ENCODE measurements around the gene DNM1. TPM values are rescaled to one million over a fixed set of nuclear protein-coding genes. Genes with fewer than 3 reads are reported as not detected.
"Not testable (repeated sequence)": the region's sequence is repeated elsewhere in the genome, so short reads cannot be mapped to it uniquely, and the experiment has no call there.

DNM1 gene
- total RNA-seq, 2 donors from 2014 or later: 2.0 to 7.7 TPM

GRCh38 chr9:128181480-128181879, 21.7 kb upstream of the DNM1 start:
- DNase-seq (ENCODE audit: low spot score); H3K4me3 ChIP-seq: not testable (repeated sequence)
- WGBS: 42% methylated on average over 9 of the region's 12 CpGs

GRCh38 chr9:128182893-128183588, 20.1 kb upstream of the DNM1 start:
- Histone ChIP-seq H3K4me1 (replicated peaks) (no peaks in the 10 kb centered on the region), H3K27ac (no peak overlapping the region), H3K27me3 (replicated peaks; ENCODE audit: insufficient read depth) (no peaks in the 10 kb centered on the region), H3K36me3 (peaks cover 21 to 25% of the 10 kb centered on the region in 2 donors), H3K9me3 (no peaks in the 10 kb centered on the region), H3K4me3 (no peak overlapping the region)
- intact Hi-C loops (cut with DNase I): no loop called here
- DNase-seq (ENCODE audit: low spot score): no peak
- TF ChIP-seq CTCF (IDR thresholded peaks at IDR 0.05) (no peak), POLR2A (IDR thresholded peaks at IDR 0.05) (no peak), POLR2AphosphoS5 (IDR thresholded peaks at IDR 0.05) (no peak)
- 95% methylated on average over 12 of the region's 12 CpGs for WGBS

More at GRCh38 chr9:128181480-128181879, 21.7 kb upstream of the DNM1 start:
- peak in 2 of 4 experiments; percentile 17 to 43 for TF ChIP-seq CTCF (IDR thresholded peaks at IDR 0.05)
- H3K9me3 ChIP-seq; H3K4me1 ChIP-seq (replicated peaks); H3K27me3 ChIP-seq (replicated peaks; ENCODE audit: insufficient read depth); intact Hi-C loops (cut with DNase I); H3K27ac ChIP-seq: not testable (repeated sequence)
- H3K36me3 ChIP-seq: peaks cover 25% of the 10 kb centered on the region in 2 donors

GRCh38 chr9:128185979-128186965, 16.9 kb upstream of the DNM1 start:
- TF ChIP-seq POLR2A (IDR thresholded peaks at IDR 0.05) (no peak), CTCF (IDR thresholded peaks at IDR 0.05) (no peak), POLR2AphosphoS5 (IDR thresholded peaks at IDR 0.05) (no peak)
- H3K36me3 ChIP-seq: peaks cover 0 to 8% of the 10 kb centered on the region in 2 donors
- WGBS: 93% methylated on average over 11 of the region's 11 CpGs

GRCh38 chr9:128187361-128187760, 15.8 kb upstream of the DNM1 start:
- no peak overlapping the region for H3K4me3 ChIP-seq
- no peak for TF ChIP-seq POLR2AphosphoS5 (IDR thresholded peaks at IDR 0.05)
- TF ChIP-seq POLR2A (IDR thresholded peaks at IDR 0.05): no peak
- TF ChIP-seq CTCF (IDR thresholded peaks at IDR 0.05): no peak
- DNase-seq (ENCODE audit: low spot score): no peak
- H3K27me3 ChIP-seq (replicated peaks; ENCODE audit: insufficient read depth): no peaks in the 10 kb centered on the region
- peaks cover 0 to 8% of the 10 kb centered on the region in 2 donors for H3K36me3 ChIP-seq
- H3K9me3 ChIP-seq: no peaks in the 10 kb centered on the region
- H3K27ac ChIP-seq: no peak overlapping the region
- peaks cover 11% of the 10 kb centered on the region for H3K4me1 ChIP-seq (replicated peaks)
- 97% methylated on average over 2 of the region's 2 CpGs for WGBS
- intact Hi-C loops (cut with DNase I): no loop called here

More at GRCh38 chr9:128185979-128186965, 16.9 kb upstream of the DNM1 start:
- Histone ChIP-seq H3K27ac (no peak overlapping the region), H3K9me3 (no peaks in the 10 kb centered on the region), H3K27me3 (replicated peaks; ENCODE audit: insufficient read depth) (no peaks in the 10 kb centered on the region), H3K4me1 (replicated peaks) (peaks cover 11% of the 10 kb centered on the region), H3K4me3 (no peak overlapping the region)
- no peak for DNase-seq (ENCODE audit: low spot score)
- intact Hi-C loops (cut with DNase I): no loop called here

Data from prostate gland (tissue), 2 donors.